ENCODE data around the gene C1orf21.

C1orf21 gene

DNA sequence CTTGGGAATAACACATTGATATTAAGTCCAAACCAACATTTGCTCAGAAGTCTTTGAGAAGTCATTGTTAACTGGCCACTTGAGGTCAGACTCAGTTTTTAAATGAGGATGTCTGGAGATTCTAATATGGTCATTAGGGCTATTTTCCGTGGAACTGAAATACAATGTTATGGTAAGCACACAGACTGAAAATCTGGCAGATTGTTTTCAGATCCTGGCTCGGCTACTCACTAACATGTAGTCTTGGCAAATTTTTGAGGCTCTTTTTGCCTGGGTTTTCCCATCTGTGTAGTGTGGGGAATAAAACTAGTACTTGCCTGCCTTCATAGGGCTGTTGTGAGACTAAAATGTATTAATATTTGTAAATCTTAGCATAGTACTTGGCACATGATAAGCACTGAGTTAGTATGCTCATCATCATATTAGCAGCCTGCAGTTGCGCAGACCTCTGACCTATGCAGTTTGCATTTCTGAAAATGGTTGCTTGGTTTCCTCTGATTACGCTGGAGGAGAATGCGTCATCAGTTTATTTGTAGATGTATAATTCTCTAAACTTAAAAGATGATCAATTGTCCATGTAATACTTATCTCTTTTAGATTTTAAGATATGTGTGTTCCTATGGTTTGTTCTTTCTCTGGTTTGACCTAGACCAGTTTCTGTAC lies 100.8 kb downstream of the C1orf21 start:
- Histone ChIP-seq H3K9me3 (ENCODE audit: control insufficient read depth, low read length) (no peaks in the 10 kb centered on the region), H3K4me3 (ENCODE audit: low read depth, low read length) (no peak overlapping the region), H3K9ac (no peak overlapping the region), H3K4me2 (ENCODE audit: low read length) (no peak overlapping the region), H3K36me3 (ENCODE audit: control insufficient read depth, insufficient read depth, low read length) (no peaks in the 10 kb centered on the region), H2AFZ (no peak overlapping the region), H3K27me3 (ENCODE audit: control insufficient read depth, insufficient read depth, low read length) (no peaks in the 10 kb centered on the region), H3K27ac (no peak overlapping the region), H3K4me1 (peaks cover 2% of the 10 kb centered on the region), H3K79me2 (no peaks in the 10 kb centered on the region)
- no peak for TF ChIP-seq CTCF (IDR thresholded peaks at IDR 0.05)

DNA sequence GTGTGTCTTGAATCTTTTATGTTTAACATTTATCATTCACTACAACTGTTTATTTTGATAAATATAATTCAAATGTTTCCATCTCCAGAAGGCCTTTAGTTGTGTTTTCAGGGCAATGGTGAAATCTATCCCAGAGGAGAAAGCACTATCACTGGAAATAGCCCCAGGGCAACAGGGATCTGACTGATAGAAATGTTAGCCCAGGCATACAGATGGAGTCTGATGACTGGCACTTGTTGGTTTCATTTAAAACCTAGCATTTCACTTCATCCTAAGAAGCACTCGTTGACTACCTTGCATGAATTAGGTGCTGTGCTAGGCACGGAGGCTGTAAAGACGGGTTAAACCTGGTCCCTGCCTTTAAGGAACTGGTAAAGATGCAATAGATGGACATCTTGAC lies 103.1 kb downstream of the C1orf21 start:
- Histone ChIP-seq H3K4me1 (peaks cover 2% of the 10 kb centered on the region), H3K9me3 (ENCODE audit: control insufficient read depth, low read length) (no peaks in the 10 kb centered on the region), H3K27ac (no peak overlapping the region), H3K9ac (no peak overlapping the region), H3K36me3 (ENCODE audit: control insufficient read depth, insufficient read depth, low read length) (no peaks in the 10 kb centered on the region), H3K4me3 (ENCODE audit: low read depth, low read length) (no peak overlapping the region), H3K79me2 (no peaks in the 10 kb centered on the region), H3K4me2 (ENCODE audit: low read length) (no peak overlapping the region), H2AFZ (no peak overlapping the region), H3K27me3 (ENCODE audit: control insufficient read depth, insufficient read depth, low read length) (no peaks in the 10 kb centered on the region)
- TF ChIP-seq CTCF (IDR thresholded peaks at IDR 0.05) = no peak

GRCh38 chr1:184492536-184492935 lies 105.7 kb downstream of the C1orf21 start:
- Histone ChIP-seq H3K4me3 (ENCODE audit: low read depth, low read length) (no peak overlapping the region), H3K79me2 (no peaks in the 10 kb centered on the region), H2AFZ (no peak overlapping the region), H3K4me2 (ENCODE audit: low read length) (no peak overlapping the region), H3K36me3 (ENCODE audit: control insufficient read depth, insufficient read depth, low read length) (no peaks in the 10 kb centered on the region), H3K9me3 (ENCODE audit: control insufficient read depth, low read length) (no peaks in the 10 kb centered on the region), H3K27me3 (ENCODE audit: control insufficient read depth, insufficient read depth, low read length) (no peaks in the 10 kb centered on the region), H3K4me1 (peaks cover 2% of the 10 kb centered on the region), H3K27ac (no peak overlapping the region), H3K9ac (no peak overlapping the region)
- TF ChIP-seq CTCF (IDR thresholded peaks at IDR 0.05) = no peak

DNA sequence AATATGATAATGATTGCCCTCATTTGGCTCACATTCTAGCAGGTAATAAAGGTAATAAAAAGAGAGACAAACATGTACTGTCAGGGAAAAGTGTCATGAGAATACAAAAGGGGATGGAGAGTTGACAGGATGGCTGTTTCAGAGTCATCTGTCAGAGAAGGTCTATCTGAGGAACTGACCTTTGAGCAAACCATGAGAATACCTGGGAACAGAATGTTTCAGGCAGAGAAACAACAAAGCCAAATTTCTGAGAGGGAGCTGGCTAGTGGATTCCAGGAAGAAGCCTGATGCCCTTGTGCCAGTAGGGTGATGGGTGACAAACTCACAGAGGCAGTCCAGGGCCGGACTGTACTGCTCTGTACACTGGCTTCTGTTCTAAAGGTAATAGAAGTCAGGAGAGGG lies 107.2 kb downstream of the C1orf21 start:
- Histone ChIP-seq H3K9me3 (ENCODE audit: control insufficient read depth, low read length) (no peaks in the 10 kb centered on the region), H3K79me2 (no peaks in the 10 kb centered on the region), H3K36me3 (ENCODE audit: control insufficient read depth, insufficient read depth, low read length) (no peaks in the 10 kb centered on the region), H3K4me3 (ENCODE audit: low read depth, low read length) (no peak overlapping the region), H3K9ac (no peak overlapping the region), H2AFZ (no peak overlapping the region), H3K4me1 (peaks cover 2% of the 10 kb centered on the region), H3K27me3 (ENCODE audit: control insufficient read depth, insufficient read depth, low read length) (no peaks in the 10 kb centered on the region), H3K27ac (no peak overlapping the region), H3K4me2 (ENCODE audit: low read length) (no peak overlapping the region)
- TF ChIP-seq CTCF (IDR thresholded peaks at IDR 0.05) = no peak

- no peak overlapping the region for H3K9ac ChIP-seq
- H3K4me2 ChIP-seq (ENCODE audit: low read length) = no peak overlapping the region
- no peaks in the 10 kb centered on the region for H3K9me3 ChIP-seq (ENCODE audit: control insufficient read depth, low read length)
- H3K36me3 ChIP-seq (ENCODE audit: control insufficient read depth, insufficient read depth, low read length) = no peaks in the 10 kb centered on the region
- no peaks in the 10 kb centered on the region for H3K27me3 ChIP-seq (ENCODE audit: control insufficient read depth, insufficient read depth, low read length)
- no peak overlapping the region for H3K4me3 ChIP-seq (ENCODE audit: low read depth, low read length)
- H3K27ac ChIP-seq = no peak overlapping the region
- no peak for TF ChIP-seq CTCF (IDR thresholded peaks at IDR 0.05)
- H2AFZ ChIP-seq = no peak overlapping the region
- no peaks in the 10 kb centered on the region for H3K79me2 ChIP-seq
- peaks cover 2% of the 10 kb centered on the region for H3K4me1 ChIP-seq
Observed at GRCh38 chr1:184494929-184495328, 108.1 kb downstream of the C1orf21 start.

Data from parathyroid adenoma (tissue), 2 donors.